OCI-LY1 (cell line): ENCODE results near the gene MAP4K3.

Experiments used
- CTCF ChIP-seq: fragments of 200-600 bp; sonication (generic), shearing (Covaris generic); IDR thresholded peaks from 2 replicates; pipeline ENCODE4 v1.5.1; 2017; ENCODE audit warnings: mild to moderate bottlenecking, antibody characterized with exemption, low read length, moderate library complexity, mixed read lengths
- EZH2 ChIP-seq: fragments of 200-600 bp; sonication (generic), shearing (Covaris generic); IDR thresholded peaks from 2 replicates; pipeline ENCODE4 v1.8.0; 2017; ENCODE audit warnings: borderline replicate concordance, mixed run types, mild to moderate bottlenecking, antibody characterized with exemption, low read length, moderate library complexity, mixed read lengths

- TF ChIP-seq CTCF (no peak), EZH2 (no peak)
These were observed 18.7 kb upstream of the MAP4K3 start for GRCh38 chr2:39455826-39456225.
